ENCODE results near the gene ST7.

ST7 gene

DNA sequence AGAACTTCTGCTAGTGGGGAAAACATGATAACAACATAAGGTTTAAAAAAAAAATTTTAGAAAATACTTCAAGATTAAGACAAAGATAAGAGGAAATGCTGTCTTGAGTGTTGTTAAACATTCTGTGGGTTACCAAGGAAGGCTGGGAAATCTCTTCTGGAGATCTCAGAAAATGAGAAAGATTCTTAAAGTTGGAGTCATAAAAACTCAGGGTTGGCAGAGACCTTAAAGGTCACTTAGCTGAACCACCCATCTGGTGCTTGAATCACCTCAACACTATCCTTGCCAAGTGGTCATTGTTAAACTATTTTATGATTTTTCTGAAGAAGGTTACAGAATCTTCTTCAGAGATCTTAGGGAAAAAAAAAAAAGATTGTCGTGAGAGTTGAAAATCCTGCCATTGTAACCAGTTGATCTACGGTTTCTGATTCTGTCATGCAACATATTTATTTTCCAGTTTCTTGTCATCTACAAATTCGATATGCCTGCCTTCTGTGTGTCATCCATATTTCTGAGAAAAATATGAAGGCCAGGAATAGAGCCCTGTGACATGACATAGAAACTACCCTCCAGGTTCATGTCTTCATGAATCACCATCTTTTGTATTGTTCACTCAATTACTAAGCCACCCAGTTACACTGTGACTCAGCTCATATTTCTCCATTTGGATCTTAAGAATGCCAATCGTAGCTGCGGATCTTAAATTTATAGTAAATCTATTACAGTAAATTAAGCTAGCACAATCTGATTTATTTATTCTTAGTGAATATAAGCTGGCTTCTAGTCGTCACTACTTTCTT lies 179.2 kb downstream of the ST7 start:
- DNase-seq (ENCODE audit: low spot score), result no peak

- no peak for DNase-seq (ENCODE audit: low spot score)
Measured at GRCh38 chr7:117133125-117133524, 179.8 kb downstream of the ST7 start.

DNA sequence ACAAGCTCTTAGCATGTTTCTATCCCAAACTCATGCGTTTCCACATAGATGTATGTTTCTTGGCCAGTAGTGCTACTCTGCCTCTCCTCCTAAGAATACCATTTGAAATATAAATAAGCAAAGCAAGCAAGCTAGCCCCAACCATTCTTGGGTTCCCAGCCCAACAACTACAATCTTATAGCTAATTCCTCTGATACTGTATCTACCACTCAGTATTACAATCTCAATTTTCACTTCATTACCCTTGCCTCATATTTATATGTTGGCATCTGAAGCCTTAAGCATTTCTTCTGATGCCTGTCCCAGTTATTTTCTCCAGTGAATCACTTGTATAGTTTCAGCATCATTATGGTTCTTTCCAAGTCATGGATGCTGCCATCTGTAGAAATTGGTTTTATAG lies 181.1 kb downstream of the ST7 start:
- no peak for DNase-seq (ENCODE audit: low spot score)

- no peak for DNase-seq (ENCODE audit: low spot score)
Measured at GRCh38 chr7:117134889-117135552, 181.7 kb downstream of the ST7 start.

DNA sequence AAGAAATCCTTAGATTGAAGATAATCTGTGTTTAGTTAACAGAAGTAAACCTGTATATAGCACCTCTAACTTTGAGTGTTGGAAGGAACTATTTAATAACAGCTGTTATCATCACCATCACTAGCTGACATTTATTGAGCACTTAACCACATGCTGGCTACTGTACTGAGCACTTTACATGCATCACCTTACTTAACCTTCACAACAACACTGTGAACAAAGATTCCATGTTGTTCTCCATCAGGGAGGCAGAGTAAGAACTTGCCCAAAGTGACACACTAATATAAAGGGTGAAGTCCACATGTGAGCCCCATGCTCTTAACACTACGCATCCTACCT lies 182.2 kb downstream of the ST7 start:
- DNase-seq (ENCODE audit: low spot score), result no peak

GRCh38 chr7:117137868-117138267 lies 184.6 kb downstream of the ST7 start:
- DNase-seq (ENCODE audit: low spot score), result no peak

GRCh38 chr7:117138495-117138894 lies 185.2 kb downstream of the ST7 start:
- DNase-seq (ENCODE audit: low spot score), result no peak

DNA sequence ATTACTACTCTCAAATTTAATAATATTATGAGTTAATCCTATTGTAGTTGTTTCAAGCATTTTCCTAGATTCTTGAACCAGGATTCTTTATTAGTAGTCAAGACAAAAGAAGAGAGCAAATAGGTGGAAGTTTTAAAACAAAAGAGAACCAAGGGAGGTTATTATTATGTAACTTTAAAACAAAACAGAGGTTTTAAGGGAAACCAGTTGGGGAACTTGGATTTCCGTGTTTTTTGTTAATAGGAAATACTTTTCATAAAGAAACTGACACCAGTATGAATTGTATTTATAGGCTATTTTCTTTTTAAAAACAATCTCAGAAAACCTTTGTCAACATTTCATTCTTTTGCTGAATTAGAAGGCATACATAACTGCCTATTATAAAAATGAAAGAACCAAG lies 185.7 kb downstream of the ST7 start:
- no peak for DNase-seq (ENCODE audit: low spot score)

DNA sequence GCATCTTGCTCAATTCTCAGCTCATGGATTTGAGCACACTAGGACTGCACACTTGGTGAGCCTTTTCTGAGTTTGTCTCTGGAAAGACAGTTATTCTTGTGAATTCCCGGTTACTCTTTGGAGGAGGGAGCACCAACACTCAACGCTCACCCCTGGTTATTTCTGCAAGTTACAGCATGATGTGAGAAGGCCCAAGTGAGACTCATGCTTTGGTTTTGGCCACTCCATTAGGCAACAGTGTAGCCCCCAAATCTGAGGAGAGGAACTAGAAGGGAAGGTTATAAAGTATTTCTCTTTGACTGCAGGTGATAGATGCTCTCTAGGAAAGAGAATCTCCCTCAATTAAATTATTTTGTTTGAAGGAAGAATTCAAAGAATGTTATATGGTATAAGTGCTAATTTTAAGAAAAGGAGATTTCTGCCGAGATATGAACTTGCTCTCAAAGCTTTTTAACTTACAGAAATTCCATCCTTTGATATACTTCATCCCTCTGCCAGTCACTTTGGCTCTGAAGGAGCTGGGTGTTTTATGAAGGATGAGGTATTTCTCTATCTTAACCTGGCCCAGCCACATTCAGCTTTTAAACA lies 186.2 kb downstream of the ST7 start:
- DNase-seq (ENCODE audit: low spot score), result no peak

- no peak for DNase-seq (ENCODE audit: low spot score)
Measured at GRCh38 chr7:117140921-117141320, 187.6 kb downstream of the ST7 start.

GRCh38 chr7:117143066-117143465 lies 189.8 kb downstream of the ST7 start:
- no peak for DNase-seq (ENCODE audit: low spot score)

DNA sequence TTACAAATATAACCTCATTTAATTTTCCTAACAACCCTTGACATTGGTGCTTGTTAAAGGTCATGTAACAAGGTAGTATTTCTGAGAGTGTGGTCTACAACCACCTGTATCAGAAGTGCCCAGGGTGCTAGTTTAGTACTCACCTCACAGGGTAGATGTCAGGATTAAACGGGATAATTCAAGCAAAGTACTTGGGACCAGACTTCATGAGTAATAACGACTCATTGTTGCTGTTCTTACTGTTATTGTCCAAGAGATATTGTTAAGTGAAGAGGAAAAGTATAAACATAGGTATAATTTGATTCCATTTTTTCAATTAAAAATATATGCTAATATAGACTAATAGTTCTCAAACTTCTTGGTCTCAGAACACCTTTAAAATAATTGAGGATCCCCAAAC lies 190.3 kb downstream of the ST7 start:
- DNase-seq (ENCODE audit: low spot score), result no peak

GRCh38 chr7:117145333-117145732 lies 192.0 kb downstream of the ST7 start:
- DNase-seq (ENCODE audit: low spot score), result no peak

DNA sequence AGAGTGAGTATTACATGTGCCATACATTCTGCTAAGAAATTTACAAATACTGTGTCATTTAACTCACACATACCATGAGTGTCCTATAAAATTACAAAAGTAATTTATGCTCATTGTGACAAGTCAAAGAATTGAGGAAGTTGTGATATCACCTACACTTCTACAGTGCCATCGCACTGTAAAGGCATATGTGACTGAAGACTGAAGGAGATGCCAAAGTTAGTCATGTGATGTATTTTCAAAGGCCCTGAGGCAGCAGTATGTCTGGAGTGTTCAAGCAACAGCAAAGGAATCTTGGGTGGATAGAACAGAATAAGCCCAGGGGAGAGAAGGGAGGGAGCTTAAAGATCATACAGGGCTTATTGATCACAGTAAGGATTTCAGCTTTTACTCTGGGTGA lies 192.8 kb downstream of the ST7 start:
- no peak for DNase-seq (ENCODE audit: low spot score)

- no peak for DNase-seq (ENCODE audit: low spot score)
Measured at GRCh38 chr7:117146511-117146910, 193.2 kb downstream of the ST7 start.

DNA sequence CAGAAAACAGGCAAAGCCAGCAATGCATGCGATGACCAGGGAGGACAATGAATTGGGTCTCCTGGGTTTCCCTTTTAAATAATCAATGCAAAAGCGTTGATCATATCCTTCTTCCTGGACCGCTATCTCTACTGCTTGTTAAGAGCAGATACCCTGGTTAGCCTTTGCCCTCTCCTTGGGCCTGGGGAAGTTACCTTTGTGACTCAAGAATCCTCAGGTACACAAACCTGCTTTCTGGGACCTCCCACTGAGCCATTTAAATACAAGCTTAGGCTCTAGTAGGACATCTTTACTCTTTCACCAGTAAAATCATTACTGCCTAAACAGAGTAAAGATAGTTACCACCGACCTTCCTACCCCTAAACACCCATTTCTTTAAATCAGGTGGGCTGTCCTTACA lies 195.7 kb downstream of the ST7 start:
- no peak for DNase-seq (ENCODE audit: low spot score)

DNA sequence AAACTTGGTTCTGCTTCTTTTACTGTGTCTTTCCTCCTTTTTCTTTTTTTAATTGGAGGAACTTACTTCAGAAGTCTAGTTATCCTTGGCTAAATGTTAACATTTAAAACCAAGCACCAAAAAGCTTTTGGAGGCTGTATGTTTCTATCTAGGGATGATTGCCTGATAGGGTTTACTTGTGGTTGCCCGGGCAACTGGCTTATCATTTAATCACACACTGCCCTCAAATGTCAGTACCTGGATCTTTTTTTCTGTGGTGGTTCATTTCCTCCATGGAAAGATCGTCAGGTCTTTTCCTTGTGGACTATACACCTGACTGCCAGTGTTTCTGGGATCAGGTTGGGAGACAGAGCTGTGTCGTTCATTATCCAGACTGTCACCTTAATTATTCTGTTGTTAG lies 196.4 kb downstream of the ST7 start:
- DNase-seq (ENCODE audit: low spot score), result no peak

GRCh38 chr7:117152213-117153007 lies 199.1 kb downstream of the ST7 start:
- no peak for DNase-seq (ENCODE audit: low spot score)

- DNase-seq (ENCODE audit: low spot score), result no peak
Measured at GRCh38 chr7:117153016-117153545, 199.8 kb downstream of the ST7 start.

- no peak for DNase-seq (ENCODE audit: low spot score)
Measured at GRCh38 chr7:117154721-117155120, 201.4 kb downstream of the ST7 start.

DNA sequence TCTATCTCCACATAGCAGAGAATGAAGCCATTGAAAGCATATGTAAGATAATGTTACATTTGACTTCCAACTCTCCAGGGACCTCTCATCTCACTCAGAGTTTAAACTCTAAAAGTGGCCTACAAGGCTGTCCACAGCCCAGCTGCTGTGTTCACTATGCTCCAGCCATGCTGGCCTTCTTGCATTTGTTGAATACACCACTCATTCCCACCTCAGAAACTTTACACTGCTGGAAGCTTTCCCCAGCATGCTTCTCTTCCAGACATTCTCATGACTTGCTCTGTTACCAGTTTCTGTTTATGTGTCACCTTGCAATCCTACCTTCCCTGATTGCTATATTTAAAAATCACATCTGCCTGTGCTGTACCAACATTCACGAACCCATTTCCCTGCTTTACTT lies 202.4 kb downstream of the ST7 start:
- DNase-seq (ENCODE audit: low spot score), result no peak
